SJCRH30 (cell line): Measurements from ENCODE around the gene TCN1. TPM values are rescaled to one million over a fixed set of nuclear protein-coding genes. Genes with fewer than 3 reads are reported as not detected.
"Not testable (repeated sequence)": the region's sequence is repeated elsewhere in the genome, so short reads cannot be mapped to it uniquely, and the experiment has no call there.

ENCODE experiments used
- DNase-seq, 2 experiments: peaks; one replicate each; pipeline ENCODE4 v3.0.0-alpha.2; 2015 to 2020
- H3K27ac ChIP-seq: fragments of 250-450 bp; sonication (Bioruptor Pico); 2 replicates; pipeline ENCODE4 v1.5.1; 2020; ENCODE audit warnings: mild to moderate bottlenecking, moderate library complexity
- H3K27me3 ChIP-seq: fragments of 250-450 bp; sonication (Bioruptor Pico); 2 replicates; pipeline ENCODE4 v1.5.1; 2020; ENCODE audit warnings: mild to moderate bottlenecking, moderate library complexity
- H3K36me3 ChIP-seq: fragments of 250-450 bp; sonication (Bioruptor Pico); 2 replicates; pipeline ENCODE4 v1.5.1; 2020; ENCODE audit warnings: mild to moderate bottlenecking, moderate library complexity
- H3K4me1 ChIP-seq: fragments of 250-450 bp; sonication (Bioruptor Pico); 2 replicates; pipeline ENCODE4 v1.5.1; 2020; ENCODE audit warnings: mild to moderate bottlenecking, moderate library complexity
- H3K4me3 ChIP-seq: fragments of 250-450 bp; sonication (Bioruptor Pico); 2 replicates; pipeline ENCODE4 v1.5.1; 2020; ENCODE audit warnings: mild to moderate bottlenecking, moderate library complexity
- H3K9me3 ChIP-seq: fragments of 250-450 bp; sonication (Bioruptor Pico); replicated peaks from 2 replicates; pipeline ENCODE4 v1.5.1; 2020; ENCODE audit warnings: mild to moderate bottlenecking, moderate library complexity
- total RNA-seq: library from RNA; depleted of rRNA; stranded (reverse); fragments of >200 nt; shearing (Covaris generic); gene quantifications from 2 replicates; pipeline ENCODE4 v1.2.3, GENCODE V29; 2014; rRNA removed

The TCN1 gene
- not detected in 2 replicates for total RNA-seq

GRCh38 chr11:59866397-59866796, at the start of gene TCN1:
Gene TCN1, minus strand, starts transcription at chr11:59866487. Its CDS starts 17 bp downstream, at chr11:59866470.
- no peaks in the 10 kb centered on the region for H3K36me3 ChIP-seq
- DNase-seq: no peak

GRCh38 chr11:59903569-59903968, 37.3 kb upstream of the TCN1 start:
- H3K27ac ChIP-seq, DNase-seq, H3K9me3 ChIP-seq, H3K4me3 ChIP-seq, H3K27me3 ChIP-seq, H3K36me3 ChIP-seq: not testable (repeated sequence)
- H3K4me1 ChIP-seq: peaks cover 14% of the 10 kb centered on the region

More at GRCh38 chr11:59866397-59866796, at the start of gene TCN1:
- no peaks in the 10 kb centered on the region for H3K27me3 ChIP-seq
- H3K27ac ChIP-seq: no peak within 1 kb of the TSS
- no peak within 1 kb of the TSS for H3K4me3 ChIP-seq
- no peaks in the 10 kb centered on the region for H3K9me3 ChIP-seq
- H3K4me1 ChIP-seq: no peaks in the 10 kb centered on the region

DNA sequence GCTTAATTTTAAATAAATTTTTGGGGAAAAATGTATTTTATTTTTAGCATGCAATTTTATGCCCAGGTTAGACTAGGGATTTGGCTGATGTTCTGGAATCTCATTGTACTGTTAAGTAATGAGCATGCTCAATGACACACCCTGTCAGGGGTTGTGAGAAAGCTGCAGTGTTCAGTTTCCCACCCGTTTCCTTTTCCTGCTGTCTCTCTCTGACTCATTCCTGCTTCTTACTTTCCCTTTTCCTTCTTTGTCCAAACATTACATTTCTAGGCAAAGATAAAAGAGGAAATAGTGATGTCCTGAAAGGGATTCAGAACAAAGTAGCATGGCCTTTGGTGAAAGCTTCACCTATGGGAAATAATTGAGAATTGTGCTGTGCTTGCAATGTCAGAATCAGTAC, 35.0 kb upstream of the TCN1 start:
- peak overlapping the region; percentile 56 for H3K27ac ChIP-seq
- H3K9me3 ChIP-seq: no peaks in the 10 kb centered on the region; the same call in 1 of the 2 replicates
- peak; percentile 39 to 60 for DNase-seq
- no peaks in the 10 kb centered on the region for H3K27me3 ChIP-seq
- peaks cover 14% of the 10 kb centered on the region for H3K4me1 ChIP-seq
- no peaks in the 10 kb centered on the region for H3K36me3 ChIP-seq
- no peak overlapping the region for H3K4me3 ChIP-seq

DNA sequence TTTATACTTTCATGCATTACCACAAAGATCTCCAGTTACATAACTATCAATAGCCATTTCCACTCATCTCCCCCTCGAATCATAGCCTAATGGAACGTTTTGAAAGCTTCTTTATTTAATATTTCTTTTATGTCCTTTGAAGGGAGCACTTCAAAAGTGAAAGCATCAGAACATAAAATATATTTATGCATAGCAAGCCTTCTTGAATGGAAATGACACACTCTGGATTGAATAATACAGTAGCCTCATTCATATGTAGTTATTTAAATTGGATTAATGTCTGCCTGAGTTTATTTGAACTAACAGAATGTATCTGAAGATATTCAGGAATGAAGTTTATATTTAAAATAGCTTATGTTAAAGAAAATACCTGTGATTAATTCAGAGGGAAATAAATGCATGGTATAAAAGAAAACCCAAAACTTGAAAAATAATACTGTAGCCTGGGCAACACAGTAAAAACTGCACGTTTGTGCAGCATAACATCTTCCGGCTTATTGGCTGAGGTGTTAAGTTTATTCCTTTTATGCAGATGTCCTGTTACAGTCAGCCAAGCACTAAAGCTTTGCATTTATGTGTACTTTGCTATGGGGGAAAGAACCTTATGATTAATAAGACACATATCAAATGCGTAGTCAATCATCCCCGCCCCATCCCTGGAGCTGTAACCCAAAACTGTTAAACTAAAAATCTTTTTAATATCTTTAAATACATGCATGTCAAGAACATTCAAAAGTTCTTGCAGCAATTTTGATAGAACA, 34.3 kb upstream of the TCN1 start:
- no peaks in the 10 kb centered on the region for H3K27me3 ChIP-seq
- peaks cover 14% of the 10 kb centered on the region for H3K4me1 ChIP-seq
- no peak for DNase-seq
- no peaks in the 10 kb centered on the region; the same call in 1 of the 2 replicates for H3K9me3 ChIP-seq
- no peak overlapping the region for H3K4me3 ChIP-seq
- no peaks in the 10 kb centered on the region for H3K36me3 ChIP-seq
- peak overlapping the region; percentile 56 for H3K27ac ChIP-seq

DNA sequence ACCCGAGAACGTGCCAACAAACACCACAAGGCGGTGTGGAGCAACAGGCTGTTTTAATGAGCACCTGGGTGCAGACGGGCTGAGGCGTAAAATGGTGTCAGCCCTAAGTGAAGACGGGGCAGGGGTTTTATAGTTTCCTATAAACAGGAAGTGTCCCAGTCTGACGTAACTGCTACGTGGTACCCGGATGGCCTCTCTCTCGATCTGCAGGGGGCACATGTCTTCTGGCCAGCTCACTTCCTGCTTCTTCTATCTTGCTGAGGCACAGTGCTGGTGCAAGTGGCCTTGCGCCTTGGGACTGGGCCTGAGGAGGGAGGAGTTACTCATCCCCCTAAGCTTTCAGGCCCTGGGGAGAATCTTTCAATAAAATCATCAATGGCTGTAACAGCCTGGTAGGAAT, 33.2 kb upstream of the TCN1 start:
- H3K36me3 ChIP-seq: no peaks in the 10 kb centered on the region
- H3K9me3 ChIP-seq: no peaks in the 10 kb centered on the region; the same call in 1 of the 2 replicates
- no peaks in the 10 kb centered on the region for H3K27me3 ChIP-seq
- no peak for DNase-seq
- no peak overlapping the region for H3K4me3 ChIP-seq
- peak overlapping the region; percentile 7; the same call in 1 of the 2 replicates for H3K27ac ChIP-seq
- H3K4me1 ChIP-seq: peaks cover 14% of the 10 kb centered on the region

GRCh38 chr11:59898650-59899049, 32.4 kb upstream of the TCN1 start:
- Histone ChIP-seq H3K4me1 (peaks cover 14% of the 10 kb centered on the region), H3K27me3 (no peaks in the 10 kb centered on the region), H3K36me3 (no peaks in the 10 kb centered on the region), H3K9me3 (no peaks in the 10 kb centered on the region; the same call in 1 of the 2 replicates), H3K27ac (peak overlapping the region; percentile 7; the same call in 1 of the 2 replicates), H3K4me3 (no peak overlapping the region)
- peak; percentile 9 to 36 for DNase-seq

DNA sequence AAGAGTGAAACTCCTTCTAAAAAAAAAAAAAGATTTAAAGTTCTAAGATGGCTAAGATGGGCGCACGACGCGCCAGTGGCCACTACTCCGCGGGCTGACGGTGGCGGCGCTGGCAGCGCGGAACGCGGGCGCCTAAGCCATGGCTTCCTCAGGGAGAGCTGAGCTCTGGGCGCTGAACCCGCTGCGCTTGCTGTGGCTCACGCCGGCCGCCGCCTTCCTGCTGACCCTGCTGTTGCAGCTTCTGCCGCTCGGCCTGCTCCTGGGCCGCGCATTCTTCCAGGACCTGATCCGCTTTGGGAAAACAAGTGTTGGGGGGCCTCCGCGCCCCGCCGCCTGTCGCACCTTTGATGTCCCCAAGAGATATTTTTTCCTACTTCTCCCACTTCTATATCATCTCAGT, 31.8 kb upstream of the TCN1 start:
- no peaks in the 10 kb centered on the region for H3K27me3 ChIP-seq
- H3K27ac ChIP-seq: no peak overlapping the region
- H3K4me3 ChIP-seq: no peak overlapping the region
- no peaks in the 10 kb centered on the region; the same call in 1 of the 2 replicates for H3K9me3 ChIP-seq
- peaks cover 14% of the 10 kb centered on the region for H3K4me1 ChIP-seq
- no peaks in the 10 kb centered on the region for H3K36me3 ChIP-seq
- no peak for DNase-seq

GRCh38 chr11:59894616-59895015, 28.3 kb upstream of the TCN1 start:
- Histone ChIP-seq H3K27ac (no peak overlapping the region), H3K9me3 (peaks cover 4% of the 10 kb centered on the region; the same call in 1 of the 2 replicates), H3K4me3 (no peak overlapping the region), H3K27me3 (no peaks in the 10 kb centered on the region), H3K4me1 (0 out of 2 replicates have a peak, but pooled peaks cover 2% of the 10 kb centered on the region), H3K36me3 (no peaks in the 10 kb centered on the region)
- DNase-seq: no peak

GRCh38 chr11:59891781-59892181, 25.5 kb upstream of the TCN1 start:
- 0 out of 2 replicates have a peak, but pooled peaks cover 2% of the 10 kb centered on the region for H3K4me1 ChIP-seq
- peak overlapping the region; percentile 63 for H3K27ac ChIP-seq
- H3K4me3 ChIP-seq: peak overlapping the region; percentile 46
- peaks cover 7% of the 10 kb centered on the region; the same call in 1 of the 2 replicates for H3K9me3 ChIP-seq
- DNase-seq: peak; percentile 70 to 84
- no peaks in the 10 kb centered on the region for H3K36me3 ChIP-seq
- H3K27me3 ChIP-seq: no peaks in the 10 kb centered on the region

GRCh38 chr11:59887156-59887555, 20.9 kb upstream of the TCN1 start:
- not testable (repeated sequence) for H3K9me3 ChIP-seq, H3K4me1 ChIP-seq, H3K27ac ChIP-seq, H3K4me3 ChIP-seq, H3K36me3 ChIP-seq, H3K27me3 ChIP-seq, DNase-seq

DNA sequence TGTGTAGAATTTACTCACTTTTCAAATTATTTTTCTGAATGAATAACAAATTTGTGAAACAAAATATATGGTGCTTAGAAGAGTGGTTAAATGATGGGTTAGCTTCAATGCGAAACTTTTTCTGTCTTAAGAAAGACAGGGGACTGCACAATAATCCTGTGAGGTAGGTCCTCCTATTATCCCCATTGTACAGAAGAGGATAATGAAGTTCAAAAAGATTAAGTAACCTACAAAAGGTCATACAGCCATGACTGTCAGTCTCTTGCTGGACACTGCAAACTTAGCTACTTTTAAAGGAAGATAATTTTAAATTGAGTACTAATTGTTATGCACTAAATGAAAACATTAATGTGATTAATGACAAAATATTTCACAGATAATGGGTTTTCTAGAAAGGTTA, 17.3 kb upstream of the TCN1 start:
- no peaks in the 10 kb centered on the region for H3K4me1 ChIP-seq
- H3K27ac ChIP-seq: no peak overlapping the region
- no peak overlapping the region for H3K4me3 ChIP-seq
- H3K27me3 ChIP-seq: no peaks in the 10 kb centered on the region
- no peak for DNase-seq
- no peaks in the 10 kb centered on the region for H3K36me3 ChIP-seq
- H3K9me3 ChIP-seq: no peaks in the 10 kb centered on the region

DNA sequence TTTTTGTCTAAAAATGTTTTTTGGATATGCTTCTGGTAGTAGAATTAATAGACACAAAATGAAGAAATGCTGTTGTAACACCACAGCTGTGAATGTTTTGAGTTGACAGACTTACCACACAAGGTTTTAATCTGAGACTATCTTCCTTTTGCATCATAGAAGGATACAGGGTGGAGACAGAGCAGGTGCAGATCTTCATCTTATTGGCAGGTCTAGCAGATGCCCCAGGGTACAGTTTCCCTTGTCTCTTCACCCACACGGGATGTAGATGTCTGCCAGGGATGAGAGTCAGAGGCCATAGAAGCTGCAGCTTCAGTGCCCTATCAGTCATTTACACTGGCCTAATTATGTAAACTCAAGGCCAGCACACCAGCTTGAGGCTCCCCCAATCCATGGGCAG, 13.3 kb upstream of the TCN1 start:
- Histone ChIP-seq H3K27me3 (no peaks in the 10 kb centered on the region), H3K27ac (no peak overlapping the region), H3K4me1 (no peaks in the 10 kb centered on the region), H3K9me3 (no peaks in the 10 kb centered on the region), H3K4me3 (no peak overlapping the region), H3K36me3 (no peaks in the 10 kb centered on the region)
- no peak for DNase-seq

- H3K9me3 ChIP-seq: no peaks in the 10 kb centered on the region
- H3K4me1 ChIP-seq: no peaks in the 10 kb centered on the region
- no peaks in the 10 kb centered on the region for H3K27me3 ChIP-seq
- DNase-seq: no peak
- no peaks in the 10 kb centered on the region for H3K36me3 ChIP-seq
- no peak within 1 kb of the TSS for H3K4me3 ChIP-seq
- H3K27ac ChIP-seq: no peak within 1 kb of the TSS
Measured at GRCh38 chr11:59878575-59878974, 12.3 kb upstream of the TCN1 start, which contains the start of gene OOSP3. Gene OOSP3, plus strand, starts transcription at chr11:59878782. Its CDS starts 27 bp downstream, at chr11:59878809.

DNA sequence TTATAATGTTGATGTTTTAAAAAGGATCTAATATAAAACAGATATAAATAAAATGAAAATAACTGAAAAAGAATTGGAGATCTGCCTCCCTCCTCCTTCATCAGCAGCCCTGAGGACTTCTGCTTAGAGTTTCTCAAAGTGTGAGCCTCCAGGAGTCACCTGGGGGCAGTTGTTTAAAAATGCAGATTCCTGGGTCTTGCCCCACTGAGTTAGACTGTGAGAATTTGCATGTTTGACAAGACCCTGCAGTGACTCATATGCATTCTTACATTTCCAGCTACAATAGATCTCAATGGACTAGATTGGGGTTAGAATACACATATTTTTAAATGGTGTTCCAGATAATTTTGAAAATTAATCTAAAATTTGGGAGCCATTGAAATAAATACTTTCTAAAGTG, 11.5 kb upstream of the TCN1 start:
- no peak overlapping the region for H3K27ac ChIP-seq
- H3K36me3 ChIP-seq: no peaks in the 10 kb centered on the region
- DNase-seq: no peak
- H3K27me3 ChIP-seq: no peaks in the 10 kb centered on the region
- H3K4me3 ChIP-seq: no peak overlapping the region
- no peaks in the 10 kb centered on the region for H3K9me3 ChIP-seq
- H3K4me1 ChIP-seq: no peaks in the 10 kb centered on the region

- Histone ChIP-seq H3K36me3 (no peaks in the 10 kb centered on the region), H3K9me3 (no peaks in the 10 kb centered on the region), H3K27me3 (no peaks in the 10 kb centered on the region), H3K27ac (no peak overlapping the region), H3K4me1 (no peaks in the 10 kb centered on the region), H3K4me3 (no peak overlapping the region)
- DNase-seq: no peak
Measured at GRCh38 chr11:59877325-59877724, 11.0 kb upstream of the TCN1 start.
